ENCODE measurements around the gene SLIT1. TPM values are rescaled to one million over a fixed set of nuclear protein-coding genes. Genes with fewer than 3 reads are reported as not detected.

The SLIT1 gene
- total RNA-seq, 2 donors from 2014 or later: 0.78 to 0.99 TPM

DNA sequence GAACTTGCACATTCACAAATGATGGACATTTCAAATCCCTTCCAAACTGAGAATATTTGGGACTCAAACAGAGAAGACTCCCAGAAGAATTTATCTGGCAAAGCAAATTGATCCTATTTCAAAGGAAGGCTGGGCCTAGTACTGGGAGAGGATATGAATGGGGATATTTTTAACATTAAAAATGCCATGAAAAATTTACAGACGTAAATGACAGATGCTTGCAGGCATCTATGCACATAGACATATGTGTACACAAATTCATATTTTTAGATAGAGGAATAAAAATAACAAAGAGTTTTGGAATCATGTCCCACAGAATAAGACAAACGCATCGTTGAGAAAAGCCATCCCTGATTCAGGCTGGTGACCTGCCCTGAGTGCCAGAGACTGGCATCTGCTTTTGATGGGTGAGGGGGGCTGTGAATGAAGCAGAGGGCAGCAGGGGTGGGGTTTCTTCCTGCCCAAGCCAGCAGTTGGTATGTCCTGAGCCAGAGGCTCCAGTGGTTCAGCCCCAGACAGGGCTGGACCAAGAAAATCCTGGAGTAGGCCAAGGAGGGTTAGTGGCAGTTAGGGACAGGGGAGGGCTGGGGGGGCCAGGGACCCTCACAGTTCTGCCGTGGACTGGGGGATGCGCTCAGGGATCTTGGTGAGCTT is 138.5 kb downstream of the SLIT1 start:
- no peak overlapping the region for H3K27ac ChIP-seq
- DNase-seq (no peak), ATAC-seq (no peak)
- no peak for TF ChIP-seq POLR2A (IDR thresholded peaks at IDR 0.05)
- no peaks in the 10 kb centered on the region for H3K27me3 ChIP-seq
- H3K4me1 ChIP-seq: no peaks in the 10 kb centered on the region
- intact Hi-C loops (cut with DNase I): no loop called here
- H3K4me3 ChIP-seq: no peak overlapping the region
- H3K9me3 ChIP-seq: no peaks in the 10 kb centered on the region
- H3K36me3 ChIP-seq (replicated peaks in 1 of 2; ENCODE audit: insufficient read depth in 1 of 2, low read depth in 2 of 2): no peaks in the 10 kb centered on the region
- 79 to 85% methylated on average over 4 to 5 of the region's 5 CpGs for WGBS, 2 donors

DNA sequence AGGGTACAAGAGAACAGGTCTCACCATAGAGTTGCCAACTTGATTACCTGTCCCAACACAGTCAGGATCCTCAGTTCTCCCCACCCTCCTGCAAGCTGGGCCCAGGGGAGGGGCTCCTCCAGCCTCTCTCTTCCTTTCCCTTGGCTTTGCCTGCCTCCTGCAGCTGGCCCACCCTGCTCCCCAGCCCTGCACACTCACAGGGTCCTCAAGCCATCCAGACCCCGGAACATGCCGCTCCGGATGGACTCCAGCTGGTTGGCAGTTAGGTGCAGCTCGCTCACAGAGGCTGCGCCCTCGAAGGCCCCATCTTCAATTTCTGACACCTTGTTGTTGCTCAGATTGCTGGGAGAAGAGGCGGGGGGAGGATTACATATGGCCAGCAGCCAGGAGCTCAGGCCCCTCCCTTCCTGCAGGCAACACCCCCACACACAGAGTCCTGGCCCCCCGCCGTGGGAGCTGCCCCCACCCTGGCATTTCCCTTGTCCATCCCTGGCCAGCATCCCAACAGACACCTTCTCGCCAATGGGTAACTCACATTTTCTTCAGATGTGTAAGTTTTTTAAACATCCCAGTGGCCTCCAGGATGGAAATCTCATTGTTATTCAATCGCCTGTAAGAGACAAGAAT is 139.2 kb downstream of the SLIT1 start:
- 81 to 86% methylated on average over 11 of the region's 11 CpGs for WGBS, 2 donors
- TF ChIP-seq, protein P1, sequence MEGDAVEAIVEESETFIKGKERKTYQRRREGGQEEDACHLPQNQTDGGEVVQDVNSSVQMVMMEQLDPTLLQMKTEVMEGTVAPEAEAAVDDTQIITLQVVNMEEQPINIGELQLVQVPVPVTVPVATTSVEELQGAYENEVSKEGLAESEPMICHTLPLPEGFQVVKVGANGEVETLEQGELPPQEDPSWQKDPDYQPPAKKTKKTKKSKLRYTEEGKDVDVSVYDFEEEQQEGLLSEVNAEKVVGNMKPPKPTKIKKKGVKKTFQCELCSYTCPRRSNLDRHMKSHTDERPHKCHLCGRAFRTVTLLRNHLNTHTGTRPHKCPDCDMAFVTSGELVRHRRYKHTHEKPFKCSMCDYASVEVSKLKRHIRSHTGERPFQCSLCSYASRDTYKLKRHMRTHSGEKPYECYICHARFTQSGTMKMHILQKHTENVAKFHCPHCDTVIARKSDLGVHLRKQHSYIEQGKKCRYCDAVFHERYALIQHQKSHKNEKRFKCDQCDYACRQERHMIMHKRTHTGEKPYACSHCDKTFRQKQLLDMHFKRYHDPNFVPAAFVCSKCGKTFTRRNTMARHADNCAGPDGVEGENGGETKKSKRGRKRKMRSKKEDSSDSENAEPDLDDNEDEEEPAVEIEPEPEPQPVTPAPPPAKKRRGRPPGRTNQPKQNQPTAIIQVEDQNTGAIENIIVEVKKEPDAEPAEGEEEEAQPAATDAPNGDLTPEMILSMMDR (IDR thresholded peaks at IDR 0.05): no peak
- TF ChIP-seq POLR2A (IDR thresholded peaks at IDR 0.05): no peak
- H3K36me3 ChIP-seq (replicated peaks in 1 of 2; ENCODE audit: insufficient read depth in 1 of 2, low read depth in 2 of 2): no peaks in the 10 kb centered on the region
- no peak for DNase-seq
- no peak overlapping the region for H3K4me3 ChIP-seq
- ATAC-seq: no peak
- no peaks in the 10 kb centered on the region for H3K9me3 ChIP-seq
- no peaks in the 10 kb centered on the region for H3K27me3 ChIP-seq
- intact Hi-C loops (cut with DNase I): no loop called here
- H3K4me1 ChIP-seq: no peaks in the 10 kb centered on the region
- no peak overlapping the region for H3K27ac ChIP-seq

DNA sequence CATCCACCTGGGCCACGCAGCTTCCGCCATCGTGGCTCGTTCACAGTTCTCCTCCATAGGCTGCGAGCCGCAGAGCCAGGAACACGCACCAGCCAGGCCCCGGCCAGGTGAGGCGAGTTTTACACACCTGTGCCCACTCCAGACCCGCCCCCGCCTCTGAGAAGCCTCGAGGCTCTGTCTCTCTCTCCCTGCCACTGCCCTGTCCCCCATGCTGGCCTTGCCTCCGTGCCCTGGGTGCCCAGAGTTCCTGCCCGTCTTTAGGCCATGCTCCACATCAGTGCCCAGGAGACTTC is 142.2 kb downstream of the SLIT1 start:
- 78 to 81% methylated on average over 5 to 14 of the region's 14 CpGs for WGBS, 2 donors

DNA sequence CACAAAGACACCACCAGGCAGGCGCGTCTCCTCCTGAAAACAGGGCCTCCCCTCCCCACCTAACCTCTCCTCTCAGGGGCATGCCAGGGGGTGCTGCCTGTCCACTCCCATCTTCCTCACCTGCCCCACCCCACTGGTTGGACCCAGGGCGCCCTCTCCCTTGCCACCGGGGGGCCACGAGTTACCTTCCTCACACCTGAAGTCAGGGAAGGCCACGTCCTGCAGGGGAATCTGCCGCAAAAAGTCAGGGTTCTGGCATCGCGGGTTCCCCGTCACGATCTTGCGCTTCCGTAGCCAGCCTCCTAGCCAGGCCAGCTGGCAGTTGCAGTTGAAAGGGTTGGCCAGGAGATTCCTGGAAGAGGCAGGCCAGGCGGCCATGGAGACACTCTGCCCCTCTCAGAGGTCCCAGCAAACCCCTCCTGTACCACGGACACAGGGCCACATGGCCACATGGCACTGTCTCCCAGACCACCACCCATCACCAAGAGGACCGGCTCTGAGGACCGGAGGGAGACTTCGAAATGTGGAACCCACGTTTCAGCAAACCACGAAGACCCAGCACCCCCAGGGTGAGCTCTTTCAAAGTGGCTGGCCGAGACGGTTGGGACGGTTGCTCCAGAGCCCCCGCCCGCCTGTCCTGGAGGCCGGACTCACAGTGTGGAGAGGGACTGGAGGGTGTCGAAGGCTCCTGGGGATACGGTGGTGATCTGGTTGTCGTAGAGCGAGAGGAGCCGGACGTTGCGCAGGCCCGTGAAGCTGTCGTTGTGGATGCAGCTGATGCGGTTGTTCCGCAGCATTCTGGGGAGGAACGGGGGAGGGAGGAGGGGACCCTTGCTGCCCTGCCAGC is 142.8 kb downstream of the SLIT1 start:
- H3K4me1 ChIP-seq: peaks cover 2% of the 10 kb centered on the region
- no peak overlapping the region for H3K27ac ChIP-seq
- no peaks in the 10 kb centered on the region for H3K36me3 ChIP-seq (replicated peaks in 1 of 2; ENCODE audit: insufficient read depth in 1 of 2, low read depth in 2 of 2)
- DNase-seq: no peak
- no peak for ATAC-seq
- H3K9me3 ChIP-seq: no peaks in the 10 kb centered on the region
- H3K4me3 ChIP-seq: no peak overlapping the region
- intact Hi-C loops (cut with DNase I): no loop called here
- no peaks in the 10 kb centered on the region for H3K27me3 ChIP-seq
- TF ChIP-seq POLR2A (IDR thresholded peaks at IDR 0.05): no peak
- TF ChIP-seq, protein P1 (IDR thresholded peaks at IDR 0.05): no peak
- WGBS, 2 donors: 82 to 89% methylated on average over 24 to 38 of the region's 38 CpGs

More for the DNA sequence above, 142.2 kb downstream of the SLIT1 start:
- ATAC-seq: no peak
- H3K4me3 ChIP-seq: no peak overlapping the region
- H3K27me3 ChIP-seq: no peaks in the 10 kb centered on the region
- H3K4me1 ChIP-seq: no peaks in the 10 kb centered on the region
- no peak for TF ChIP-seq POLR2A (IDR thresholded peaks at IDR 0.05)
- TF ChIP-seq, protein P1 (IDR thresholded peaks at IDR 0.05): no peak
- intact Hi-C loops (cut with DNase I): no loop called here
- no peaks in the 10 kb centered on the region for H3K36me3 ChIP-seq (replicated peaks in 1 of 2; ENCODE audit: insufficient read depth in 1 of 2, low read depth in 2 of 2)
- DNase-seq: no peak
- no peak overlapping the region for H3K27ac ChIP-seq
- no peaks in the 10 kb centered on the region for H3K9me3 ChIP-seq

DNA sequence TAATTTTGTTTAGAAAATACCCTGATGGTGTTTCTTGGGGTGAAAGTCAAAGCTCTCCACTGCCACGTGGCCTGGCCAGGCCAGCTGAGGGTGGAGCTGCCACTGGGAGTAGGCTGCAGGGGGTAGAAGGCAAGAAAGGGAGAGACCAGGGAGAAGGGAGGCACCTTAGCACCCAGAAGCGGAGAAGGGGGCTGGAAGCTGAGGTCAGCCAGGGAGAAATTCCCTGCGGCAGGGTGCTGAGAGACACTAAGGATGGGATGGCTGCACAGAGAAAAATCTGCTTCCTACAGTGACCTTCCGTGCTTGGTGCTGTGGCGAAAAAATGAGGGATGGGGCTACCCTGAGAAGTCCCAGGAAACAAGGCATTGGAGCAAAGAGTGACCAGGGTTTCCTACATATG is 143.7 kb downstream of the SLIT1 start:
- intact Hi-C loops (cut with DNase I): no loop called here
- WGBS, 2 donors: 83 to 89% methylated on average over 5 of the region's 5 CpGs
- Histone ChIP-seq H3K9me3 (no peaks in the 10 kb centered on the region), H3K4me1 (peaks cover 9% of the 10 kb centered on the region), H3K4me3 (no peak overlapping the region), H3K27me3 (no peaks in the 10 kb centered on the region), H3K36me3 (replicated peaks in 1 of 2; ENCODE audit: insufficient read depth in 1 of 2, low read depth in 2 of 2) (no peaks in the 10 kb centered on the region), H3K27ac (no peak overlapping the region)
- no peak for ATAC-seq
- no peak for DNase-seq
- TF ChIP-seq, protein P1 (IDR thresholded peaks at IDR 0.05): no peak
- no peak for TF ChIP-seq POLR2A (IDR thresholded peaks at IDR 0.05)

Measured in body of pancreas (tissue), 4 donors.